Endothelial cell of umbilical vein (primary cell): ENCODE results near the gene EEFSEC. TPM values are rescaled to one million over a fixed set of nuclear protein-coding genes. Genes with fewer than 3 reads are reported as not detected.

Experiments used
- BruUV-seq: library from RNA; stranded (reverse); fragments of 400-500 nt; replicated peaks from 2 replicates; lab custom pipeline; 2021; lab: Mats Ljungman, UMichigan
- CTCF ChIA-PET: fragments of 300-600, 350-600 bp; sonication (Branson Sonifier 250); formaldehyde crosslinking; loops from one replicate; lab custom pipeline; 2021; ENCODE audit warnings: antibody characterized with exemption, inconsistent platforms; lab: Charles Lee
- POLR2A ChIA-PET: fragments of 300-600, 350-600 bp; sonication (Branson Sonifier 250); formaldehyde crosslinking; loops from one replicate; lab custom pipeline; 2021; ENCODE audit warnings: antibody characterized with exemption, inconsistent platforms; lab: Charles Lee
- DNase-seq: peaks from one replicate; pipeline ENCODE4 v3.0.0-alpha.2; 2011; ENCODE audit warnings: low read depth, low spot score
- FAIRE-seq: peaks from 2 replicates; lab custom pipeline; 2011; peaks lifted over from hg19 to GRCh38; lab: Jason Lieb, UNC
- H2AFZ ChIP-seq: 2 replicates; pipeline ENCODE4 v1.6.0; 2012; ENCODE audit warnings: low read depth, low read length, control low read depth, inconsistent platforms
- H3K27ac ChIP-seq: 2 replicates; pipeline ENCODE4 v1.5.1; 2011; ENCODE audit warnings: low read depth, mild to moderate bottlenecking, control low read depth, low read length, moderate library complexity; ENCODE audit not compliant: insufficient read depth
- H3K27me3 ChIP-seq, 2 experiments: 2 replicates each; pipeline versions ENCODE4 v1.6.0 to v1.6.1; 2011; ENCODE audit warnings: low read length in 2 of 2, mixed read lengths in 1 of 2; ENCODE audit not compliant: control insufficient read depth in 2 of 2, insufficient read depth in 2 of 2
- H3K36me3 ChIP-seq, 2 experiments: 2 replicates in 1 of 2; 3 replicates in 1 of 2; pipeline ENCODE4 v1.5.1; 2011; ENCODE audit warnings: low read length in 2 of 2, mild to moderate bottlenecking in 1 of 2, moderate library complexity in 1 of 2; ENCODE audit not compliant: control insufficient read depth in 2 of 2, insufficient read depth in 2 of 2; ENCODE audit errors: extremely low read depth in 1 of 2
- H3K4me1 ChIP-seq: 3 replicates; pipeline ENCODE4 v1.5.1; 2011; ENCODE audit warnings: mild to moderate bottlenecking, low read length; ENCODE audit not compliant: control insufficient read depth, insufficient read depth; ENCODE audit errors: extremely low read depth
- H3K4me2 ChIP-seq: 2 replicates; pipeline ENCODE4 v1.6.1; 2011; ENCODE audit warnings: low read length, control low read depth, mixed read lengths; ENCODE audit not compliant: insufficient read depth
- H3K4me3 ChIP-seq, 3 experiments: fragments of 200-600 bp in 1 of 3; sonication (generic), shearing (Covaris generic) in 1 of 3; replicated peaks in 1 of 3; 2 replicates each; pipeline ENCODE4 v1.5.1; 2011 to 2016; ENCODE audit warnings: control low read depth in 3 of 3, low read length in 3 of 3, mild to moderate bottlenecking in 2 of 3, inconsistent platforms in 1 of 3, low read depth in 1 of 3, moderate library complexity in 1 of 3; ENCODE audit not compliant: insufficient read depth in 1 of 3
- H3K79me2 ChIP-seq: 2 replicates; pipeline ENCODE4 v1.6.0; 2012; ENCODE audit warnings: low read length, inconsistent platforms; ENCODE audit not compliant: control insufficient read depth, insufficient read depth
- H3K9ac ChIP-seq: replicated peaks from 2 replicates; pipeline ENCODE3; 2011; ENCODE audit warnings: low read length, control low read depth; ENCODE audit not compliant: insufficient read depth; ENCODE audit errors: extremely low read depth
- H3K9me1 ChIP-seq: replicated peaks from 3 replicates; pipeline ENCODE4 v1.6.0; 2011; ENCODE audit warnings: mild to moderate bottlenecking, low read length; ENCODE audit not compliant: control insufficient read depth, insufficient read depth; ENCODE audit errors: extremely low read depth
- H3K9me3 ChIP-seq: replicated peaks from 2 replicates; pipeline ENCODE4 v1.5.1; 2012; ENCODE audit warnings: low read length, inconsistent platforms; ENCODE audit not compliant: control insufficient read depth, insufficient read depth
- H4K20me1 ChIP-seq: replicated peaks from 2 replicates; pipeline ENCODE3; 2011; ENCODE audit warnings: mild to moderate bottlenecking, low read length; ENCODE audit not compliant: control insufficient read depth, insufficient read depth; ENCODE audit errors: extremely low read depth
- CTCF ChIP-seq, 2 donors: IDR thresholded peaks; 1 replicate in 1 of 2; 2 replicates in 1 of 2; pipeline ENCODE4 v1.5.1; 2011; ENCODE audit warnings: low read length in 2 of 2, mild to moderate bottlenecking in 2 of 2, moderate library complexity in 2 of 2, control low read depth in 1 of 2, inconsistent platforms in 1 of 2, low read depth in 1 of 2; ENCODE audit not compliant: insufficient read depth in 1 of 2; ENCODE audit errors: extremely low read depth in 1 of 2
- EZH2 ChIP-seq: IDR thresholded peaks from 2 replicates; pipeline ENCODE4 v1.6.1; 2012; ENCODE audit warnings: borderline replicate concordance, low read depth, mild to moderate bottlenecking, moderate library complexity, low read length, inconsistent platforms; ENCODE audit not compliant: severe bottlenecking
- FOS ChIP-seq: IDR thresholded peaks from 2 replicates; pipeline ENCODE4 v1.6.1; 2011; ENCODE audit warnings: mild to moderate bottlenecking, low read length, moderate library complexity, borderline replicate concordance; ENCODE audit not compliant: insufficient read depth
- GATA2 ChIP-seq: IDR thresholded peaks from 2 replicates; pipeline ENCODE4 v1.7.0; 2011; ENCODE audit warnings: low read depth, mild to moderate bottlenecking, moderate library complexity, mixed read lengths, low read length; ENCODE audit not compliant: insufficient read length, insufficient read depth
- JUN ChIP-seq: IDR thresholded peaks from 2 replicates; pipeline ENCODE4 v1.6.1; 2011; ENCODE audit warnings: borderline replicate concordance, low read depth; ENCODE audit not compliant: insufficient read length, insufficient read depth
- MAX ChIP-seq: IDR thresholded peaks from 2 replicates; pipeline ENCODE4 v1.6.1; 2011; ENCODE audit not compliant: insufficient read depth, insufficient read length
- MYC ChIP-seq: IDR thresholded peaks from one replicate; pipeline ENCODE4 v1.6.1; 2011; ENCODE audit warnings: mild to moderate bottlenecking, low read depth, low read length
- POLR2A ChIP-seq: IDR thresholded peaks from 2 replicates; pipeline ENCODE4 v1.6.1; 2012; ENCODE audit warnings: low read depth, mild to moderate bottlenecking, control low read depth, low read length
- POLR2AphosphoS5 ChIP-seq: IDR thresholded peaks from 2 replicates; pipeline ENCODE4 v1.6.1; 2012; ENCODE audit warnings: low read depth, mild to moderate bottlenecking, control low read depth, low read length, moderate library complexity; ENCODE audit not compliant: insufficient read depth
- dilution Hi-C: fragments of 300-500 bp; cut with MboI; formaldehyde crosslinking; loops from one replicate; pipeline ENCODE4 v1.15.0; 2019; ENCODE audit warnings: low sequenced_read_pairs; ENCODE audit not compliant: extremely low pct_ligation_motif_present
- intact Hi-C: fragments of 100-400 bp; cut with micrococcal nuclease; formaldehyde crosslinking; loops from one replicate; pipeline ENCODE4 v1.10.0; 2022
- polyA plus RNA-seq, 4 experiments: library from polyadenylated mRNA; depleted of rRNA in 3 of 4; stranded (reverse) in 3 of 4; unstranded in 1 of 4; fragments of >200 nt; gene quantifications; 2 replicates each; pipeline versions ENCODE4 v1.2.1 to v1.2.3, GENCODE V29; 2011 to 2012; ENCODE audit warnings: missing spikeins in 1 of 4
- total RNA-seq: library from RNA; stranded (reverse); gene quantifications from 2 replicates; pipeline ENCODE4 v1.2.3, GENCODE V29; 2021

The EEFSEC gene
- total and polyA plus RNA-seq, 2 donors (not counting 3 experiments of a cell fraction or from before 2014, with no cell fraction given), result 13.1 to 14.5 TPM

GRCh38 chr3:128364291-128364690, 211.0 kb downstream of the EEFSEC start:
- Histone ChIP-seq H2AFZ (no peak overlapping the region), H3K27ac (no peak overlapping the region), H3K9me3 (no peaks in the 10 kb centered on the region), H3K27me3 (no peaks in the 10 kb centered on the region), H3K36me3 (no peaks in the 10 kb centered on the region), H3K4me3 (no peak overlapping the region), H3K4me1 (peaks cover 10% of the 10 kb centered on the region), H4K20me1 (no peaks in the 10 kb centered on the region), H3K9ac (no peak overlapping the region), H3K9me1 (no peaks in the 10 kb centered on the region), H3K79me2 (no peaks in the 10 kb centered on the region), H3K4me2 (no peak overlapping the region)
- dilution Hi-C loops, result no loop called here
- DNase-seq (no peak), FAIRE-seq (no peak)
- no TSS peak for BruUV-seq
- intact Hi-C loops, result no loop called here
- ChIA-PET POLR2A (no interaction called here), CTCF (interaction anchor here (0.5 to 1.2 kb wide), 2 partner anchors 10 to 245 kb away, joined by 3 to 5 read pairs; no protein-coding TSS in a partner anchor)
- TF ChIP-seq GATA2 (no peak), FOS (no peak), EZH2 (no peak), JUN (no peak), CTCF (IDR thresholded peaks at IDR 0.05; ENCODE audit: extremely low read depth in 1 of 2, insufficient read depth in 1 of 2, low read depth in 1 of 2, low read length in 2 of 2) (no peak), POLR2A (no peak), MYC (no peak), POLR2AphosphoS5 (no peak), MAX (no peak)
